Common myeloid progenitor, CD34-positive (primary cell): ENCODE results near the gene SYT2.

ENCODE experiments used
- CTCF ChIA-PET: fragments of 350-600 bp; sonication (Branson Sonifier 250); formaldehyde crosslinking; loops from one replicate; lab custom pipeline; 2021; ENCODE audit warnings: antibody characterized with exemption; lab: Charles Lee
- POLR2A ChIA-PET: fragments of 350-600 bp; sonication (Branson Sonifier 250); formaldehyde crosslinking; loops from one replicate; lab custom pipeline; 2021; ENCODE audit warnings: antibody characterized with exemption; lab: Charles Lee
- DNase-seq, 3 donors: peaks; one replicate each; pipeline versions ENCODE4 v3.0.0 to v3.0.0-alpha.2; 2013
- H3K27ac ChIP-seq, 2 experiments: 1 replicate in 1 of 2; 2 replicates in 1 of 2; pipeline ENCODE4 v1.7.0; 2013; ENCODE audit warnings: inconsistent platforms in 2 of 2, low read length in 2 of 2, mild to moderate bottlenecking in 2 of 2, low read depth in 1 of 2, moderate library complexity in 1 of 2; ENCODE audit not compliant: severe bottlenecking in 2 of 2, insufficient read depth in 1 of 2, poor library complexity in 1 of 2
- H3K27me3 ChIP-seq, 5 experiments: replicated peaks in 2 of 5; 1 replicate in 3 of 5; 2 replicates in 2 of 5; pipeline versions ENCODE4 v1.6.1 to v1.7.0; 2013; ENCODE audit warnings: low read length in 4 of 5, mild to moderate bottlenecking in 2 of 5, moderate library complexity in 2 of 5, inconsistent platforms in 1 of 5; ENCODE audit not compliant: insufficient read depth in 5 of 5, control insufficient read depth in 4 of 5
- H3K36me3 ChIP-seq, 4 experiments: 1 replicate in 2 of 4; 2 replicates in 2 of 4; pipeline versions ENCODE4 v1.6.1 to v1.7.0; 2013; ENCODE audit warnings: low read length in 3 of 4, control low read depth in 1 of 4, mild to moderate bottlenecking in 1 of 4; ENCODE audit not compliant: control insufficient read depth in 4 of 4, insufficient read depth in 4 of 4
- H3K4me1 ChIP-seq, 4 experiments: 1 replicate in 3 of 4; 2 replicates in 1 of 4; pipeline versions ENCODE4 v1.6.1 to v1.7.1; 2013; ENCODE audit warnings: low read length in 3 of 4, mild to moderate bottlenecking in 3 of 4, control low read depth in 1 of 4, inconsistent platforms in 1 of 4, moderate library complexity in 1 of 4; ENCODE audit not compliant: control insufficient read depth in 4 of 4, insufficient read depth in 4 of 4; ENCODE audit errors: control extremely low read depth in 1 of 4
- H3K4me3 ChIP-seq, 7 experiments: 1 replicate in 4 of 7; 2 replicates in 3 of 7; pipeline versions ENCODE4 v1.5.1 to v1.7.0; 2013; ENCODE audit warnings: mild to moderate bottlenecking in 7 of 7, low read length in 6 of 7, moderate library complexity in 6 of 7, inconsistent platforms in 2 of 7, low read depth in 2 of 7, control low read depth in 1 of 7; ENCODE audit not compliant: insufficient read depth in 4 of 7, control insufficient read depth in 1 of 7; ENCODE audit errors: extremely low read depth in 1 of 7
- H3K9me3 ChIP-seq, 5 experiments: 1 replicate in 4 of 5; 2 replicates in 1 of 5; pipeline versions ENCODE4 v1.6.1 to v1.7.1; 2013; ENCODE audit warnings: low read length in 4 of 5, mild to moderate bottlenecking in 2 of 5, inconsistent platforms in 1 of 5, low read depth in 1 of 5, moderate library complexity in 1 of 5; ENCODE audit not compliant: control insufficient read depth in 4 of 5, insufficient read depth in 2 of 5; ENCODE audit errors: control extremely low read depth in 1 of 5
- WGBS: methylation state at CpG from one replicate; pipeline ENCODE4 v1.1.5; 2013; ENCODE audit not compliant: insufficient coverage; 5-methylcytosine and 5-hydroxymethylcytosine counted together

SYT2 gene

GRCh38 chr1:202659974-202660373, 50.3 kb downstream of the SYT2 start:
- H3K4me1 ChIP-seq, result no peaks in the 10 kb centered on the region
- H3K27ac ChIP-seq, result no peak overlapping the region
- peak in 2 of 3 donors; percentile 35 to 46 for DNase-seq
- peaks cover 0 to 80% (median 33%) of the 10 kb centered on the region in 5 experiments for H3K27me3 ChIP-seq
- POLR2A ChIA-PET, result interaction anchor here (0.5 to 0.9 kb wide), 2 partner anchors 60 to 171 kb away, joined by 3 to 4 read pairs; no protein-coding TSS in a partner anchor
- CTCF ChIA-PET, result interaction anchor here (0.6 to 5.7 kb wide), 18 partner anchors 10 to 196 kb away, joined by 3 to 32 read pairs (median 4); no protein-coding TSS in a partner anchor
- no peak overlapping the region for H3K4me3 ChIP-seq
- no peaks in the 10 kb centered on the region for H3K36me3 ChIP-seq
- H3K9me3 ChIP-seq, result no peaks in the 10 kb centered on the region
- WGBS, result 41% methylated on average over 3 of the region's 3 CpGs

GRCh38 chr1:202659541-202659940, 50.7 kb downstream of the SYT2 start:
- H3K4me1 ChIP-seq, result no peaks in the 10 kb centered on the region
- CTCF ChIA-PET, result interaction anchor here (0.6 to 5.7 kb wide), 19 partner anchors 10 to 195 kb away, joined by 3 to 32 read pairs (median 4); no protein-coding TSS in a partner anchor
- no peak for DNase-seq
- no peaks in the 10 kb centered on the region for H3K9me3 ChIP-seq
- H3K27ac ChIP-seq, result no peak overlapping the region
- 53% methylated on average over 5 of the region's 6 CpGs for WGBS
- H3K4me3 ChIP-seq, result no peak overlapping the region
- POLR2A ChIA-PET, result no interaction called here
- H3K27me3 ChIP-seq, result peaks cover 0 to 80% (median 33%) of the 10 kb centered on the region in 5 experiments
- H3K36me3 ChIP-seq, result no peaks in the 10 kb centered on the region

GRCh38 chr1:202658769-202659168, 51.5 kb downstream of the SYT2 start:
- Histone ChIP-seq H3K36me3 (no peaks in the 10 kb centered on the region), H3K4me1 (no peaks in the 10 kb centered on the region), H3K27ac (no peak overlapping the region), H3K27me3 (peaks cover 0 to 77% (median 31%) of the 10 kb centered on the region in 5 experiments), H3K9me3 (no peaks in the 10 kb centered on the region), H3K4me3 (no peak overlapping the region)
- CTCF ChIA-PET, result interaction anchor here (0.9 to 5.7 kb wide), 11 partner anchors 9 to 213 kb away, joined by 3 to 32 read pairs (median 5); no protein-coding TSS in a partner anchor
- WGBS, result no CpG with 5 or more reads among the region's 2 CpGs
- POLR2A ChIA-PET, result no interaction called here
- DNase-seq, result no peak

- ChIA-PET POLR2A (interaction anchor here (0.7 kb wide), 1 partner anchor 12 kb away, joined by 3 read pairs; no protein-coding TSS in a partner anchor), CTCF (interaction anchor here (0.9 to 5.7 kb wide), 12 partner anchors 9 to 213 kb away, joined by 3 to 32 read pairs (median 4); no protein-coding TSS in a partner anchor)
- Histone ChIP-seq H3K27me3 (peaks cover 0 to 77% (median 30%) of the 10 kb centered on the region in 5 experiments), H3K36me3 (no peaks in the 10 kb centered on the region), H3K27ac (no peak overlapping the region), H3K4me1 (no peaks in the 10 kb centered on the region), H3K9me3 (no peaks in the 10 kb centered on the region), H3K4me3 (no peak overlapping the region)
- DNase-seq, result no peak
- 97% methylated on average over 6 of the region's 8 CpGs for WGBS
Measured at GRCh38 chr1:202658251-202658759, 51.9 kb downstream of the SYT2 start.

GRCh38 chr1:202656951-202657646, 53.2 kb downstream of the SYT2 start:
- peak in 2 of 3 donors; percentile 21 to 30 for DNase-seq
- no peaks in the 10 kb centered on the region for H3K9me3 ChIP-seq
- 58% methylated on average over 2 of the region's 7 CpGs for WGBS
- H3K4me3 ChIP-seq, result no peak overlapping the region
- peaks cover 0 to 77% (median 31%) of the 10 kb centered on the region in 5 experiments for H3K27me3 ChIP-seq
- ChIA-PET CTCF (interaction anchor here (0.6 to 5.7 kb wide), 11 partner anchors 13 to 96 kb away, joined by 3 to 32 read pairs (median 3); no protein-coding TSS in a partner anchor), POLR2A (no interaction called here)
- no peaks in the 10 kb centered on the region for H3K36me3 ChIP-seq
- no peak overlapping the region for H3K27ac ChIP-seq
- H3K4me1 ChIP-seq, result no peaks in the 10 kb centered on the region

DNA sequence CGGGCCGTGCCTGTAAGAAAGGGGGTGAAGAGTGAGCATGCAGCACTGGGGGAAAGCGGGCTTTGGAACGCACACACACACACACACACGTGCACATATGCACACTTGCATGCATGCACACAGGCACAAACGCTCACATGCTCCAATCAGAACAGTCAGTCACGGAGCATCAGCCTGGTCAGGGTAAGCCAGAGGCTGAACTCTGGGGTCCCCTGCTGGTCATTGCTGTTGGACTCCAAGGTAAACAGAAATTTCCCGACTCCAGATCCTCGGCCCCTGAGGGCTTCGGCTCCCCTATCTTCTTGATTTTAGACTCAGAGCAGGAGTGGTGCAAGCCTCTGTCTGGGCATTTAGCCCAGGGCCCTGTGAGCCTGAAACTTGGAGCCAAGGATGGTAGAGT, 54.2 kb downstream of the SYT2 start:
- DNase-seq, result peak in 1 of 3 donors; percentile 14
- H3K4me1 ChIP-seq, result no peaks in the 10 kb centered on the region
- H3K27me3 ChIP-seq, result peaks cover 0 to 73% (median 32%) of the 10 kb centered on the region in 5 experiments
- ChIA-PET CTCF (interaction anchor here (2.1 kb wide), 1 partner anchor 64 kb away, joined by 7 read pairs; no protein-coding TSS in a partner anchor), POLR2A (no interaction called here)
- H3K9me3 ChIP-seq, result no peaks in the 10 kb centered on the region
- H3K27ac ChIP-seq, result no peak overlapping the region
- 67% methylated on average over 10 of the region's 10 CpGs for WGBS
- no peaks in the 10 kb centered on the region for H3K36me3 ChIP-seq
- H3K4me3 ChIP-seq, result no peak overlapping the region

DNA sequence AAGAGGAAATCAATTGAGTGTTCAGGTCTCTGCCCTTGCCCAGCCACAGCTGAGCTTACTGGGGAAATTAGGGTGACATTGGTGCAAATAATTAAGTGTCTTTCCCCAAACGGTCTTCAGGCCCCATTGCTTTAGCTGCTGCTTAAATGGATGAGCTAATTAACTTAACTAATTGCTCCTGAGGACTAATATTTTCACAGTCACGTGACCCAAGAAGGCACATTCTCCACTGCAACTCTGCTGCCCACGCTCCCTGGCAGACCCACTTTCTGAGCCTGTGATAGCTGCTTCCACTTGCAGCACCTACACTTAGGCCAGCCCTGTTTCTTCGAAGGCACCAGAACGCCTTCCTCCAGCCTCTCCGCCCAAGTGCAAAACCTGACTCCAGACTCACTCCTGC, 56.2 kb downstream of the SYT2 start:
- Histone ChIP-seq H3K27ac (no peak overlapping the region), H3K36me3 (no peaks in the 10 kb centered on the region), H3K4me1 (no peaks in the 10 kb centered on the region), H3K4me3 (no peak overlapping the region), H3K9me3 (no peaks in the 10 kb centered on the region), H3K27me3 (peaks cover 0 to 68% (median 42%) of the 10 kb centered on the region in 5 experiments)
- POLR2A ChIA-PET, result no interaction called here
- WGBS, result 88% methylated on average over 3 of the region's 6 CpGs
- CTCF ChIA-PET, result no interaction called here
- DNase-seq, result no peak
